ENCODE results near the gene CACNA1A. TPM values are rescaled to one million over a fixed set of nuclear protein-coding genes. Genes with fewer than 3 reads are reported as not detected.

Gene CACNA1A
- total RNA-seq, 1 donor from 2014 or later, result 23.2 TPM

DNA sequence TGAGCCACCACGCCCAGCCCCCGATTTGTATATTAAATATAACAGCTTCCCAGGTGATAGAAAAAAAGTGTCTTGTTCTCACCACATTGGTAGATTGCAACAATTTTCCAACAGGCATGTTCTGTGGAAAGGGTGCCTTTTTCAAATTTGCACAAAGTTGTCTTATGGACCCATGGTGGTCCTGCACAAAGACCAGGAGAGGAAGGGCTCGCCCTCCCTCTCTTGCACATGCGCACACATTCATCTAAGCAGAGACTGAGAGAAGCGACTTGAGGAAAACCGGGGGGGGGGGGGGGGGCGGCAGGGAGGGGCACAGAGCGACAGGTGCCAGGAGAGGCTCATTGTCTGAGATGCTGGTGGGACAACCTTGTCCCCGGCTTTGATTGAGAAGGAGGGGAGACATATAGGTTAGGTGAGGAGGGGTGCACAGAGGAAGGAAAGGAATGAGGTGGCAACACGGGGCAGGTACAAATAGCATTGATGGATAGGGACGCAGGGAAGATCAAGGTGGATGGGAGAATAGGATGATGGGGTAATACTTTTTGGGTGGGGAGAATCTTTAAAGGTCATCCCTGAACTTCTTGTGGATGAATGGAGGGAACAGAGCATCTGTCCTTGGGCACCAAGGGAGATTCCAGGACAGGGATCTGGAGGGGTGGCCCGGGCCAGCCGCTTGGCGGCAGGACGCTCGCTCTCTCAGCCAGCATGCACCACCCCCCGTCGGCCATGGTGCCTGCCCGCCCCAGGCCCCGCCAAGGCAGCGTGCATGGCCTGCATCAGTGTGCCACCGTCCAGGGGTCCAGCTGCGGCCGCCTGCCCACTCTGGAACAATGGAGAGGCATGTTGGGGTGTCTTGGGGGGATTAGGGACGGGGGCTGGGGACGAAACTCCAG lies 280.1 kb downstream of the CACNA1A start:
- DNase-seq (ENCODE audit: extremely low spot score, unreplicated experiment), result no peak
- Mint-ChIP-seq H3K4me3 (no peak overlapping the region), H3K9me3 (no peaks in the 10 kb centered on the region), H3K4me1 (ENCODE audit: unreplicated experiment) (no peaks in the 10 kb centered on the region), H3K36me3 (no peaks in the 10 kb centered on the region), H3K27me3 (peaks cover 11% of the 10 kb centered on the region), H3K27ac (no peak overlapping the region)
- TF ChIP-seq, protein P1, sequence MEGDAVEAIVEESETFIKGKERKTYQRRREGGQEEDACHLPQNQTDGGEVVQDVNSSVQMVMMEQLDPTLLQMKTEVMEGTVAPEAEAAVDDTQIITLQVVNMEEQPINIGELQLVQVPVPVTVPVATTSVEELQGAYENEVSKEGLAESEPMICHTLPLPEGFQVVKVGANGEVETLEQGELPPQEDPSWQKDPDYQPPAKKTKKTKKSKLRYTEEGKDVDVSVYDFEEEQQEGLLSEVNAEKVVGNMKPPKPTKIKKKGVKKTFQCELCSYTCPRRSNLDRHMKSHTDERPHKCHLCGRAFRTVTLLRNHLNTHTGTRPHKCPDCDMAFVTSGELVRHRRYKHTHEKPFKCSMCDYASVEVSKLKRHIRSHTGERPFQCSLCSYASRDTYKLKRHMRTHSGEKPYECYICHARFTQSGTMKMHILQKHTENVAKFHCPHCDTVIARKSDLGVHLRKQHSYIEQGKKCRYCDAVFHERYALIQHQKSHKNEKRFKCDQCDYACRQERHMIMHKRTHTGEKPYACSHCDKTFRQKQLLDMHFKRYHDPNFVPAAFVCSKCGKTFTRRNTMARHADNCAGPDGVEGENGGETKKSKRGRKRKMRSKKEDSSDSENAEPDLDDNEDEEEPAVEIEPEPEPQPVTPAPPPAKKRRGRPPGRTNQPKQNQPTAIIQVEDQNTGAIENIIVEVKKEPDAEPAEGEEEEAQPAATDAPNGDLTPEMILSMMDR (conservative IDR thresholded peaks at IDR 0.05), result no peak

GRCh38 chr19:13225085-13225484 lies 281.2 kb downstream of the CACNA1A start:
- Mint-ChIP-seq H3K4me3 (no peak overlapping the region), H3K4me1 (ENCODE audit: unreplicated experiment) (no peaks in the 10 kb centered on the region), H3K27ac (no peak overlapping the region), H3K9me3 (no peaks in the 10 kb centered on the region), H3K36me3 (no peaks in the 10 kb centered on the region), H3K27me3 (peaks cover 11% of the 10 kb centered on the region)
- DNase-seq (ENCODE audit: extremely low spot score, unreplicated experiment), result no peak
- TF ChIP-seq, protein P1 (conservative IDR thresholded peaks at IDR 0.05), result no peak

GRCh38 chr19:13220847-13221246 lies 285.4 kb downstream of the CACNA1A start:
- Mint-ChIP-seq H3K27ac (no peak overlapping the region), H3K4me1 (ENCODE audit: unreplicated experiment) (no peaks in the 10 kb centered on the region), H3K4me3 (no peak overlapping the region), H3K27me3 (peaks cover under 1% of the 10 kb centered on the region), H3K9me3 (no peaks in the 10 kb centered on the region), H3K36me3 (no peaks in the 10 kb centered on the region)
- TF ChIP-seq, protein P1 (conservative IDR thresholded peaks at IDR 0.05), result no peak
- DNase-seq (ENCODE audit: extremely low spot score, unreplicated experiment), result no peak

DNA sequence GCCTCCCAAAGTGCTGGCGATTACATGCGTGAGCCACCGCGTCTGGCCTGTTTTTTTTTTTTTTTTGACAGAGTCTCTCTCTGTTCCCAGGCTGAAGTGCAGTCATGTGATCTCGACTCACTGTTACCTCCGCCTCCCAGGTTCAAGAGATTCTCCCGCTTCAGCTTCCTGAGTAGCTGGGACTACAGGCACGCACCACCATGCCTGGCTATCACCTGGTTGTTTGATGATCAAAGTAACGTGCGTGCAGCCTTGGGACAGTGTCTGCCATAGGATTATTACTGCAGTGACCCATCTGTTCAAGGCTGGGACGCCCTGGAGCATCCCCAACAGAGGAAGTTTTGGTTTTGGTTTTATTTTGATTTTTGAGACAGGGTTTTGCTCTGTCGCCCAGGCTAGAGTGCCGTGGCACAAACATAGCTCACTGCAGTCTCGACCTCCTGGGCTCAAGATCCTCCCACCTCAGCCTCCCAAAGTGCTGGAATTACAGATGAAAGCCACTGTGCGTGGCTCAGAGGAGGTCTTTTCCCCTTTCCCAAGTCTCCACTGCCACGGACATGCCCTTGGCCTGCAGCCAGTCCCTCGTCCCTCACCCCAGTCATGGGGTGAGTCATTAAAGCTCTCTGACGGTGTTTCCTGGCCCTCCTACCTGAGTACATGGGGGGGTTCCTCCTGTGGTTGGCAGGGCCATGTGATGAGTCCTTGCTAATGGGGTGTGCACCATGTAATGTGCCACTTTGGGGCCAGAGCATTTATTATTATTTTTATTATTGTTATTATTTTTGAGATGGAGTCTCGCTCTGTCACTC lies 290.5 kb downstream of the CACNA1A start:
- H3K9me3 Mint-ChIP-seq, result no peaks in the 10 kb centered on the region
- no peaks in the 10 kb centered on the region for H3K36me3 Mint-ChIP-seq
- H3K4me3 Mint-ChIP-seq, result no peak overlapping the region
- no peak for DNase-seq (ENCODE audit: extremely low spot score, unreplicated experiment)
- TF ChIP-seq, protein P1 (conservative IDR thresholded peaks at IDR 0.05), result no peak
- H3K27ac Mint-ChIP-seq, result no peak overlapping the region
- peaks cover 4% of the 10 kb centered on the region for H3K4me1 Mint-ChIP-seq (ENCODE audit: unreplicated experiment)
- H3K27me3 Mint-ChIP-seq, result no peaks in the 10 kb centered on the region

- no peaks in the 10 kb centered on the region for H3K36me3 Mint-ChIP-seq
- H3K4me3 Mint-ChIP-seq, result no peak overlapping the region
- peaks cover 4% of the 10 kb centered on the region for H3K4me1 Mint-ChIP-seq (ENCODE audit: unreplicated experiment)
- no peak overlapping the region for H3K27ac Mint-ChIP-seq
- DNase-seq (ENCODE audit: extremely low spot score, unreplicated experiment), result no peak
- H3K9me3 Mint-ChIP-seq, result no peaks in the 10 kb centered on the region
- TF ChIP-seq, protein P1 (conservative IDR thresholded peaks at IDR 0.05), result no peak
- no peaks in the 10 kb centered on the region for H3K27me3 Mint-ChIP-seq
Observed at GRCh38 chr19:13214036-13214730, 292.1 kb downstream of the CACNA1A start.

All from type B pancreatic cell (in vitro differentiated cells).